Endothelial cell (in vitro differentiated cells): ENCODE results near the gene HNRNPH1. TPM values are rescaled to one million over a fixed set of nuclear protein-coding genes. Genes with fewer than 3 reads are reported as not detected.

Experiments
- DNase-seq: peaks from one replicate; pipeline ENCODE4 v3.0.0; 2021; ENCODE audit warnings: low spot score
- H3K27ac Mint-ChIP-seq: one replicate; pipeline ENCODE4 v1.8.0; 2021; ENCODE audit warnings: mixed read lengths, inconsistent platforms; ENCODE audit not compliant: unreplicated experiment
- H3K27me3 Mint-ChIP-seq: one replicate; pipeline ENCODE4 v1.8.0; 2021; ENCODE audit warnings: mild to moderate bottlenecking, moderate library complexity, mixed read lengths, inconsistent platforms; ENCODE audit not compliant: unreplicated experiment
- H3K36me3 Mint-ChIP-seq: one replicate; pipeline ENCODE4 v1.8.0; 2021; ENCODE audit warnings: mild to moderate bottlenecking, low read depth, mixed read lengths, inconsistent platforms; ENCODE audit not compliant: unreplicated experiment
- H3K4me1 Mint-ChIP-seq: one replicate; pipeline ENCODE4 v1.8.0; 2021; ENCODE audit warnings: mild to moderate bottlenecking, mixed read lengths, inconsistent platforms; ENCODE audit not compliant: unreplicated experiment
- H3K4me3 Mint-ChIP-seq: one replicate; pipeline ENCODE4 v1.8.0; 2021; ENCODE audit warnings: mild to moderate bottlenecking, mixed read lengths, inconsistent platforms; ENCODE audit not compliant: unreplicated experiment
- H3K9me3 Mint-ChIP-seq: one replicate; pipeline ENCODE4 v1.8.0; 2021; ENCODE audit warnings: mixed read lengths, inconsistent platforms; ENCODE audit not compliant: unreplicated experiment
- total RNA-seq: library from RNA; stranded (reverse); fragmentation: NEBNext Ultra II Directional; extraction: Animal tissue kit (Norgen Biotek cat#: 25700); gene quantifications from one replicate; pipeline ENCODE4 v1.2.1, GENCODE V29; 2021; ENCODE audit not compliant: unreplicated experiment
- TF ChIP-seq, protein P1 (sequence below): fragments of 200-600 bp; sonication (generic); IDR thresholded peaks from one replicate; pipeline ENCODE4 v1.5.0; 2021; ENCODE audit warnings: antibody characterized with exemption; ENCODE audit not compliant: unreplicated experiment

The HNRNPH1 gene
- total RNA-seq, 1 donor from 2014 or later, result 852 TPM

GRCh38 chr5:179620293-179620692 lies 3.2 kb downstream of the HNRNPH1 start:
- peak overlapping the region; percentile 95 for H3K27ac Mint-ChIP-seq
- H3K4me1 Mint-ChIP-seq, result peaks cover 68% of the 10 kb centered on the region
- TF ChIP-seq, protein P1, sequence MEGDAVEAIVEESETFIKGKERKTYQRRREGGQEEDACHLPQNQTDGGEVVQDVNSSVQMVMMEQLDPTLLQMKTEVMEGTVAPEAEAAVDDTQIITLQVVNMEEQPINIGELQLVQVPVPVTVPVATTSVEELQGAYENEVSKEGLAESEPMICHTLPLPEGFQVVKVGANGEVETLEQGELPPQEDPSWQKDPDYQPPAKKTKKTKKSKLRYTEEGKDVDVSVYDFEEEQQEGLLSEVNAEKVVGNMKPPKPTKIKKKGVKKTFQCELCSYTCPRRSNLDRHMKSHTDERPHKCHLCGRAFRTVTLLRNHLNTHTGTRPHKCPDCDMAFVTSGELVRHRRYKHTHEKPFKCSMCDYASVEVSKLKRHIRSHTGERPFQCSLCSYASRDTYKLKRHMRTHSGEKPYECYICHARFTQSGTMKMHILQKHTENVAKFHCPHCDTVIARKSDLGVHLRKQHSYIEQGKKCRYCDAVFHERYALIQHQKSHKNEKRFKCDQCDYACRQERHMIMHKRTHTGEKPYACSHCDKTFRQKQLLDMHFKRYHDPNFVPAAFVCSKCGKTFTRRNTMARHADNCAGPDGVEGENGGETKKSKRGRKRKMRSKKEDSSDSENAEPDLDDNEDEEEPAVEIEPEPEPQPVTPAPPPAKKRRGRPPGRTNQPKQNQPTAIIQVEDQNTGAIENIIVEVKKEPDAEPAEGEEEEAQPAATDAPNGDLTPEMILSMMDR, result no peak
- peaks cover 67% of the 10 kb centered on the region for H3K36me3 Mint-ChIP-seq
- H3K9me3 Mint-ChIP-seq, result no peaks in the 10 kb centered on the region
- peaks cover 29% of the 10 kb centered on the region for H3K27me3 Mint-ChIP-seq
- peak overlapping the region; percentile 99 for H3K4me3 Mint-ChIP-seq
- no peak for DNase-seq

DNA sequence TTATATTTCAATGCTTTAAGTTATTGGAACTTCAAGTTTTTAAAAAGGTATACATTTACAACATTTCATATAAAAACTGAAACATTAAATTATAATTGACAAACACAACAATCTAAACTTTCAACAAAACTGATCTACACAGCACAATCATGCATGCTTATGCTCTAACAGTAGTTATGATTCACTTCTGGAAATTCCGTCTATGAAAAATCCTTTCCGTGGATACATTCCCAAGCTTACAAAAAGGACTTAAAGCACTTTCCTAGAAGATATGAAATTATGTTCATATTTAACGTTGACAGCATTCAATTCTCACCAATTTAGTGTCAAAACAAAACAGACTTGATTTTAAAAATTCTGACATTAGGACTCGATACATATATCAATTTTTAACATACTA lies 3.7 kb downstream of the HNRNPH1 start:
- TF ChIP-seq, protein P1, result no peak
- peak overlapping the region; percentile 99 for H3K4me3 Mint-ChIP-seq
- H3K27me3 Mint-ChIP-seq, result peaks cover 24% of the 10 kb centered on the region
- H3K36me3 Mint-ChIP-seq, result peaks cover 66% of the 10 kb centered on the region
- H3K4me1 Mint-ChIP-seq, result peaks cover 65% of the 10 kb centered on the region
- H3K9me3 Mint-ChIP-seq, result no peaks in the 10 kb centered on the region
- no peak for DNase-seq
- no peak overlapping the region for H3K27ac Mint-ChIP-seq

DNA sequence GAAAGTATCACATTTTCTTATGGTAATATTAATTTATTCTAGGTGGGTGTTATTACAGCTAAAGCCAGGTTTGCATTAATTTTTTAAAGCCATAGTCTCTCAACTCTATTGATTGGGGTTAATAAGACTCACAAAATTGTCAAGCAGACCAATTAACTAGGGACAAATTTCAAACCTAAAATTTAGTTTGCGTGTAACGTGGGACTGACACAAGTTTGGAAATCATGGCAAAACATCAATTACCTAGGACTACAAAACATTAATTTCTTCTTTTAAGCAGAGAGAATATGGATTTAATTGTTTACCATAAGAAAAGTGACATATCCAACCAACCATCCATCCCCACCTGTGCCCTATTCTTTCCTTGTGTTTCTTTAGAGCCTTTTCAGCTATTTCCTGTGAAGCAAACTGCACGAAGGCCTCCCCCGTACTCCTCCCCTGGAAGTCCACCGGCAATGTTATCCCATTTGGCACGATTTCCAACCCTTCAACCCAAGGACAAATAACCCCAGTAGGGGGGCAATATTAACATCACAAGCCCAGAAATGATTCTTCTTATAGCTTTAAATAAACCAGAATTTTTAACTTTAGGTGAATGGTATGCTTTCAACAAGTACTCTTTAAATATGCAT lies 4.4 kb downstream of the HNRNPH1 start:
- Mint-ChIP-seq H3K9me3 (no peaks in the 10 kb centered on the region), H3K4me1 (peaks cover 61% of the 10 kb centered on the region), H3K4me3 (peak overlapping the region; percentile 90), H3K27me3 (peaks cover 24% of the 10 kb centered on the region), H3K36me3 (peaks cover 70% of the 10 kb centered on the region), H3K27ac (peak overlapping the region; percentile 76)
- no peak for DNase-seq
- TF ChIP-seq, protein P1, result no peak

DNA sequence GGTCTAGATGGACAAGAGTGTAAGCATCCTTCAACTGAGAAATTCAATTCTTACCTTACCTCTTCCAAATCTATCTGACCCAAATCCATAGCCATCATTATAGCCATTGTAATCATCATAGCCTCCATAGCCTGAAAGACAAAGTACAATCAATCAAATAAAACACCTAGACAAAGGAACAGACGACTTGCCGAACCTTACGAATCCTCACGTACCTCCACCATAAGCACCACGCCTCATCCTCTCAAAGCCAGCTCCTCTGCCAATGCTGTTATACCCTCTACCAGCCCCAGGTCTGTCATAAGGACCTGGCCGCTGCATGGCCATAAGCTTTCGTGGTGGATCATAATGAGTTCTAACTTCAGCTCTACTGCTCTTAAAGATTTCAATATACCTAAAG lies 5.5 kb downstream of the HNRNPH1 start:
- TF ChIP-seq, protein P1, result no peak
- H3K27ac Mint-ChIP-seq, result peak overlapping the region; percentile 79
- no peak for DNase-seq
- H3K36me3 Mint-ChIP-seq, result peaks cover 79% of the 10 kb centered on the region
- H3K27me3 Mint-ChIP-seq, result peaks cover 24% of the 10 kb centered on the region
- peak overlapping the region; percentile 68 for H3K4me3 Mint-ChIP-seq
- H3K9me3 Mint-ChIP-seq, result no peaks in the 10 kb centered on the region
- H3K4me1 Mint-ChIP-seq, result peaks cover 64% of the 10 kb centered on the region

DNA sequence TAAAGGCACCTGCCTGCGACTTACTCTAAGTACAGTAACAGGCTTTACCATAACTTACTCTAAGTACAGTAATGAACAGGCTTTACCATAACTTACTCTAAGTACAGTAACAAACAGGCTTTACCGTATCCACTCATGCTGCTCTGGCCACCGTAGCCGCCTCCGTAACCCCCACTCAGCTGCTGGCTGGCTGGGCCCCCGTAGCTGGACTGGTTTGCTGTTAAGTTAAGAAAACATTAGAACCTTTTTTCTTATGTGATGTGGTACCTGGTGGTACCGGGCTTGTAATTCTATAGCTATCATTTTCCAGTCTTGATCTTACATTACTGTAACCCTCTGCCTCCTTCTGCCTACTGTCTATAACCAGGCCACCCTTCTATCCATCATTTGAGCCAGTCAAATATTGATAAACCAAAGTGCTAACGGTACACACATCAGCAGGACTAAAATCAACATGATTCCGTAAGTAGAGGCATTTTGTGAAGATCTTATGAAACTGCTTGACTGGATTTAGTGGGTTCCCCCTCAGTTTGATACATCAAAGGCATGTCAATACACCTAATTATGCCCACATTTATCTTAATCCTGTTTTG lies 7.4 kb downstream of the HNRNPH1 start:
- TF ChIP-seq, protein P1, result no peak
- H3K9me3 Mint-ChIP-seq, result no peaks in the 10 kb centered on the region
- peaks cover 50% of the 10 kb centered on the region for H3K4me1 Mint-ChIP-seq
- H3K36me3 Mint-ChIP-seq, result peaks cover 74% of the 10 kb centered on the region
- peak overlapping the region; percentile 74 for H3K4me3 Mint-ChIP-seq
- DNase-seq, result no peak
- H3K27me3 Mint-ChIP-seq, result peaks cover 14% of the 10 kb centered on the region
- peak overlapping the region; percentile 33 for H3K27ac Mint-ChIP-seq
